H1 (cell line): ENCODE data around the gene SMARCA2. TPM values are rescaled to one million over a fixed set of nuclear protein-coding genes. Genes with fewer than 3 reads are reported as not detected.

Source experiments
- GTF2F1 ChIP-seq: IDR thresholded peaks from 2 replicates; pipeline ENCODE4 v1.6.1; 2012; ENCODE audit warnings: low read depth, low read length, improper control_type of control experiment, borderline replicate concordance
- MAFK ChIP-seq: IDR thresholded peaks from 2 replicates; pipeline ENCODE4 v1.6.1; 2012; ENCODE audit warnings: low read depth, mild to moderate bottlenecking, improper control_type of control experiment, low read length
- POLR2A ChIP-seq, 2 experiments: IDR thresholded peaks; 1 replicate in 1 of 2; 2 replicates in 1 of 2; pipeline ENCODE4 v1.6.1; 2011; ENCODE audit warnings: low read depth in 2 of 2, low read length in 2 of 2, mild to moderate bottlenecking in 2 of 2; ENCODE audit errors: control extremely low read depth in 1 of 2
- polyA plus RNA-seq, 7 experiments: library from polyadenylated mRNA; depleted of rRNA in 3 of 7; stranded (reverse) in 5 of 7; unstranded in 2 of 7; fragments of >200 nt in 5 of 7; fragments of 200-250 nt in 2 of 7; gene quantifications; 1 replicate in 5 of 7; 2 replicates in 1 of 7; 4 replicates in 1 of 7; pipeline versions ENCODE4 v1.2.1 to v1.2.3, GENCODE V29; 2011 to 2013; ENCODE audit warnings: missing spikeins in 2 of 7, mixed read lengths in 2 of 7
- total RNA-seq: library from RNA; stranded (reverse); fragmentation: NEBNext Ultra II Directional; extraction: Animal tissue kit (Norgen Biotek cat#: 25700); gene quantifications from 2 replicates; pipeline ENCODE4 v1.2.1, GENCODE V29; 2021
- TF ChIP-seq, protein P1 (sequence below): fragments of 300-600 bp; sonication (generic); IDR thresholded peaks from 2 replicates; pipeline ENCODE4 v1.7.1; 2012; ENCODE audit warnings: low read length, moderate library complexity, mild to moderate bottlenecking, inconsistent platforms; ENCODE audit not compliant: insufficient replicate concordance

The SMARCA2 gene
- total and polyA plus RNA-seq, 2 of the 8 experiments (the other 6 are each of a cell fraction or from before 2014, with no cell fraction given): 6.3 to 21.7 TPM

DNA sequence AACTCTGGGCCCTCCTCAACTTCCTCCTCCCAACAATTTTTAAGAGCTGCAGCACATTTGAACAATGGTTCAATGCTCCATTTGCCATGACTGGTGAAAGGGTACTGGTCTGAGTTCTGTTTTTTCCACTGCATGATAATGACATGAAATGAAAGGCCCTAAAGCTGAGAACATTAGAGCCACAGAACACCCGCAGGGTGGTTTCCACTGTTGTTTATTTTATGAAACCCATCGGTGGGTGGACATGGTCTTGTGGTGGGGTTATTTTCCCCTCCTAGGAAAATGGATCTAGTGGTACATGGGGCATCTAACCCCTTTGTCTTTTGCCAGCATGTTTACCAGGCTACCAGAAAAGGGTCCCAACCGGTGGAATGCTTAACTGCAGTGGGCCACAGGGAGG lies 71.8 kb downstream of the SMARCA2 start (continued):
- TF ChIP-seq, protein P1, sequence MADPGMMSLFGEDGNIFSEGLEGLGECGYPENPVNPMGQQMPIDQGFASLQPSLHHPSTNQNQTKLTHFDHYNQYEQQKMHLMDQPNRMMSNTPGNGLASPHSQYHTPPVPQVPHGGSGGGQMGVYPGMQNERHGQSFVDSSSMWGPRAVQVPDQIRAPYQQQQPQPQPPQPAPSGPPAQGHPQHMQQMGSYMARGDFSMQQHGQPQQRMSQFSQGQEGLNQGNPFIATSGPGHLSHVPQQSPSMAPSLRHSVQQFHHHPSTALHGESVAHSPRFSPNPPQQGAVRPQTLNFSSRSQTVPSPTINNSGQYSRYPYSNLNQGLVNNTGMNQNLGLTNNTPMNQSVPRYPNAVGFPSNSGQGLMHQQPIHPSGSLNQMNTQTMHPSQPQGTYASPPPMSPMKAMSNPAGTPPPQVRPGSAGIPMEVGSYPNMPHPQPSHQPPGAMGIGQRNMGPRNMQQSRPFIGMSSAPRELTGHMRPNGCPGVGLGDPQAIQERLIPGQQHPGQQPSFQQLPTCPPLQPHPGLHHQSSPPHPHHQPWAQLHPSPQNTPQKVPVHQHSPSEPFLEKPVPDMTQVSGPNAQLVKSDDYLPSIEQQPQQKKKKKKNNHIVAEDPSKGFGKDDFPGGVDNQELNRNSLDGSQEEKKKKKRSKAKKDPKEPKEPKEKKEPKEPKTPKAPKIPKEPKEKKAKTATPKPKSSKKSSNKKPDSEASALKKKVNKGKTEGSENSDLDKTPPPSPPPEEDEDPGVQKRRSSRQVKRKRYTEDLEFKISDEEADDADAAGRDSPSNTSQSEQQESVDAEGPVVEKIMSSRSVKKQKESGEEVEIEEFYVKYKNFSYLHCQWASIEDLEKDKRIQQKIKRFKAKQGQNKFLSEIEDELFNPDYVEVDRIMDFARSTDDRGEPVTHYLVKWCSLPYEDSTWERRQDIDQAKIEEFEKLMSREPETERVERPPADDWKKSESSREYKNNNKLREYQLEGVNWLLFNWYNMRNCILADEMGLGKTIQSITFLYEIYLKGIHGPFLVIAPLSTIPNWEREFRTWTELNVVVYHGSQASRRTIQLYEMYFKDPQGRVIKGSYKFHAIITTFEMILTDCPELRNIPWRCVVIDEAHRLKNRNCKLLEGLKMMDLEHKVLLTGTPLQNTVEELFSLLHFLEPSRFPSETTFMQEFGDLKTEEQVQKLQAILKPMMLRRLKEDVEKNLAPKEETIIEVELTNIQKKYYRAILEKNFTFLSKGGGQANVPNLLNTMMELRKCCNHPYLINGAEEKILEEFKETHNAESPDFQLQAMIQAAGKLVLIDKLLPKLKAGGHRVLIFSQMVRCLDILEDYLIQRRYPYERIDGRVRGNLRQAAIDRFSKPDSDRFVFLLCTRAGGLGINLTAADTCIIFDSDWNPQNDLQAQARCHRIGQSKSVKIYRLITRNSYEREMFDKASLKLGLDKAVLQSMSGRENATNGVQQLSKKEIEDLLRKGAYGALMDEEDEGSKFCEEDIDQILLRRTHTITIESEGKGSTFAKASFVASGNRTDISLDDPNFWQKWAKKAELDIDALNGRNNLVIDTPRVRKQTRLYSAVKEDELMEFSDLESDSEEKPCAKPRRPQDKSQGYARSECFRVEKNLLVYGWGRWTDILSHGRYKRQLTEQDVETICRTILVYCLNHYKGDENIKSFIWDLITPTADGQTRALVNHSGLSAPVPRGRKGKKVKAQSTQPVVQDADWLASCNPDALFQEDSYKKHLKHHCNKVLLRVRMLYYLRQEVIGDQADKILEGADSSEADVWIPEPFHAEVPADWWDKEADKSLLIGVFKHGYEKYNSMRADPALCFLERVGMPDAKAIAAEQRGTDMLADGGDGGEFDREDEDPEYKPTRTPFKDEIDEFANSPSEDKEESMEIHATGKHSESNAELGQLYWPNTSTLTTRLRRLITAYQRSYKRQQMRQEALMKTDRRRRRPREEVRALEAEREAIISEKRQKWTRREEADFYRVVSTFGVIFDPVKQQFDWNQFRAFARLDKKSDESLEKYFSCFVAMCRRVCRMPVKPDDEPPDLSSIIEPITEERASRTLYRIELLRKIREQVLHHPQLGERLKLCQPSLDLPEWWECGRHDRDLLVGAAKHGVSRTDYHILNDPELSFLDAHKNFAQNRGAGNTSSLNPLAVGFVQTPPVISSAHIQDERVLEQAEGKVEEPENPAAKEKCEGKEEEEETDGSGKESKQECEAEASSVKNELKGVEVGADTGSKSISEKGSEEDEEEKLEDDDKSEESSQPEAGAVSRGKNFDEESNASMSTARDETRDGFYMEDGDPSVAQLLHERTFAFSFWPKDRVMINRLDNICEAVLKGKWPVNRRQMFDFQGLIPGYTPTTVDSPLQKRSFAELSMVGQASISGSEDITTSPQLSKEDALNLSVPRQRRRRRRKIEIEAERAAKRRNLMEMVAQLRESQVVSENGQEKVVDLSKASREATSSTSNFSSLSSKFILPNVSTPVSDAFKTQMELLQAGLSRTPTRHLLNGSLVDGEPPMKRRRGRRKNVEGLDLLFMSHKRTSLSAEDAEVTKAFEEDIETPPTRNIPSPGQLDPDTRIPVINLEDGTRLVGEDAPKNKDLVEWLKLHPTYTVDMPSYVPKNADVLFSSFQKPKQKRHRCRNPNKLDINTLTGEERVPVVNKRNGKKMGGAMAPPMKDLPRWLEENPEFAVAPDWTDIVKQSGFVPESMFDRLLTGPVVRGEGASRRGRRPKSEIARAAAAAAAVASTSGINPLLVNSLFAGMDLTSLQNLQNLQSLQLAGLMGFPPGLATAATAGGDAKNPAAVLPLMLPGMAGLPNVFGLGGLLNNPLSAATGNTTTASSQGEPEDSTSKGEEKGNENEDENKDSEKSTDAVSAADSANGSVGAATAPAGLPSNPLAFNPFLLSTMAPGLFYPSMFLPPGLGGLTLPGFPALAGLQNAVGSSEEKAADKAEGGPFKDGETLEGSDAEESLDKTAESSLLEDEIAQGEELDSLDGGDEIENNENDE: no peak
- TF ChIP-seq POLR2A (IDR thresholded peaks at IDR 0.05; ENCODE audit: control extremely low read depth in 1 of 2, low read depth in 2 of 2, low read length in 2 of 2) (no peak), GTF2F1 (no peak), MAFK (no peak)
